HepG2 (cell line): ENCODE measurements around the gene TSC1. TPM values are rescaled to one million over a fixed set of nuclear protein-coding genes. Genes with fewer than 3 reads are reported as not detected.

Experiments used
- CEBPZ ChIP-seq: IDR thresholded peaks from 2 replicates; pipeline ENCODE4 v1.6.1; 2012; ENCODE audit warnings: low read length, improper control_type of control experiment
- HDAC2 ChIP-seq: sonication (generic); formaldehyde crosslinking; IDR thresholded peaks from 2 replicates; pipeline ENCODE4 v1.4.0; 2020; ENCODE audit warnings: missing genetic modification reagents
- HMGA1 ChIP-seq: sonication (generic); formaldehyde crosslinking; conservative IDR thresholded peaks from 2 replicates; pipeline ENCODE4 v1.4.0; 2020; ENCODE audit warnings: missing genetic modification reagents
- KIAA2018 ChIP-seq: sonication (generic); formaldehyde crosslinking; IDR thresholded peaks from 2 replicates; pipeline ENCODE4 v1.5.0; 2020; ENCODE audit warnings: mild to moderate bottlenecking, missing genetic modification reagents, borderline replicate concordance
- MAFG ChIP-seq: sonication (generic); formaldehyde crosslinking; IDR thresholded peaks from 2 replicates; pipeline ENCODE4 v1.5.1; 2020; ENCODE audit warnings: mild to moderate bottlenecking, missing genetic modification reagents
- MTF1 ChIP-seq: sonication (generic); formaldehyde crosslinking; IDR thresholded peaks from 2 replicates; pipeline ENCODE4 v1.5.0; 2020; ENCODE audit warnings: missing genetic modification reagents
- PRPF4 ChIP-seq: fragments of 200-400 bp; formaldehyde crosslinking; IDR thresholded peaks from 2 replicates; pipeline ENCODE4 v1.6.1; 2016; ENCODE audit warnings: low read length, low read depth; ENCODE audit not compliant: poor library complexity, severe bottlenecking
- SKIL ChIP-seq: sonication (generic); formaldehyde crosslinking; IDR thresholded peaks from 2 replicates; pipeline ENCODE4 v1.8.0; 2022; ENCODE audit warnings: missing genetic modification reagents, mild to moderate bottlenecking, moderate library complexity, borderline replicate concordance
- SP1 ChIP-seq, 2 experiments: fragments of 450-650 bp in 1 of 2; sonication (generic) in 1 of 2; formaldehyde crosslinking in 1 of 2; IDR thresholded peaks; 2 replicates each; pipeline versions ENCODE4 v1.4.0 to v1.6.1; 2016 to 2020; ENCODE audit warnings: missing genetic modification reagents in 1 of 2
- TCF12 ChIP-seq, 2 experiments: fragments of 450-650 bp in 1 of 2; sonication (generic) in 1 of 2; formaldehyde crosslinking in 1 of 2; IDR thresholded peaks; 2 replicates each; pipeline versions ENCODE4 v1.6.1 to v1.8.0; 2017 to 2022; ENCODE audit warnings: antibody characterized with exemption in 1 of 2, mild to moderate bottlenecking in 1 of 2, missing genetic modification reagents in 1 of 2, moderate library complexity in 1 of 2
- THRA ChIP-seq: sonication (generic); formaldehyde crosslinking; IDR thresholded peaks from 2 replicates; pipeline ENCODE4 v1.4.0; 2020; ENCODE audit warnings: missing genetic modification reagents, borderline replicate concordance
- ZNF605 ChIP-seq: sonication (generic); formaldehyde crosslinking; IDR thresholded peaks from 2 replicates; pipeline ENCODE4 v1.8.0; 2022; ENCODE audit warnings: mild to moderate bottlenecking, missing genetic modification reagents
- ZNF749 ChIP-seq: sonication (generic); formaldehyde crosslinking; IDR thresholded peaks from 2 replicates; pipeline ENCODE4 v1.8.0; 2022; ENCODE audit warnings: mild to moderate bottlenecking, missing genetic modification reagents, moderate library complexity, borderline replicate concordance
- polyA plus RNA-seq, 8 experiments: library from polyadenylated mRNA; depleted of rRNA in 3 of 8; stranded (reverse) in 7 of 8; unstranded in 1 of 8; fragments of >200 nt; fragmentation: Illumina TruSeq in 4 of 8; extraction: Trizol in 4 of 8; gene quantifications; 2 replicates each; pipeline versions ENCODE4 v1.2.1 to v1.2.3, GENCODE V29; 2011 to 2016; ENCODE audit warnings: low read depth in 4 of 8, missing spikeins in 1 of 8, mixed read lengths in 1 of 8; ENCODE audit not compliant: insufficient read depth in 1 of 8
- total RNA-seq, 5 experiments: library from RNA; depleted of rRNA; stranded (reverse); fragments of >200 nt; fragmentation: Illumina TruSeq; extraction: Trizol; gene quantifications; 2 replicates each; pipeline ENCODE4 v1.2.3, GENCODE V29; 2016; ENCODE audit warnings: low read depth in 1 of 5

TSC1 gene
- total and polyA plus RNA-seq, 2 of the 13 experiments (the other 11 are each of a cell fraction or from before 2014, with no cell fraction given), result 31.6 to 66.1 TPM

GRCh38 chr9:132905726-132906125 lies 38.7 kb downstream of the TSC1 start (continued):
- TF ChIP-seq KIAA2018 (no peak), SP1 (IDR thresholded peaks at IDR 0.05) (no peak), SP1 (CRISPR knock-in tag; IDR thresholded peaks at IDR 0.05) (no peak), MAFG (no peak), THRA (CRISPR knock-in tag) (no peak), HDAC2 (CRISPR knock-in tag) (no peak), TCF12 (IDR thresholded peaks at IDR 0.05) (no peak), TCF12 (CRISPR knock-in tag; IDR thresholded peaks at IDR 0.05) (no peak), ZNF605 (CRISPR knock-in tag) (no peak), MTF1 (CRISPR knock-in tag) (no peak), PRPF4 (no peak), CEBPZ (no peak), SKIL (CRISPR knock-in tag) (no peak), ZNF749 (CRISPR knock-in tag) (no peak), HMGA1 (no peak)
